IPS-18c (cell line): ENCODE measurements around the gene HSPA1A.
"Not testable (repeated sequence)": the region's sequence is repeated elsewhere in the genome, so short reads cannot be mapped to it uniquely, and the experiment has no call there.

Experiments used
- H3K4me3 ChIP-seq: 2 replicates; pipeline ENCODE4 v1.7.0; 2013; ENCODE audit warnings: low read depth, mild to moderate bottlenecking, low read length, moderate library complexity; ENCODE audit not compliant: insufficient read depth
- H3K9me3 ChIP-seq: one replicate; pipeline ENCODE4 v1.6.1; 2013; ENCODE audit warnings: mild to moderate bottlenecking, low read length, moderate library complexity; ENCODE audit not compliant: control insufficient read depth, insufficient read depth

The HSPA1A gene

GRCh38 chr6:31823592-31824196 is 8.4 kb downstream of the HSPA1A start:
- not testable (repeated sequence) for H3K9me3 ChIP-seq, H3K4me3 ChIP-seq

DNA sequence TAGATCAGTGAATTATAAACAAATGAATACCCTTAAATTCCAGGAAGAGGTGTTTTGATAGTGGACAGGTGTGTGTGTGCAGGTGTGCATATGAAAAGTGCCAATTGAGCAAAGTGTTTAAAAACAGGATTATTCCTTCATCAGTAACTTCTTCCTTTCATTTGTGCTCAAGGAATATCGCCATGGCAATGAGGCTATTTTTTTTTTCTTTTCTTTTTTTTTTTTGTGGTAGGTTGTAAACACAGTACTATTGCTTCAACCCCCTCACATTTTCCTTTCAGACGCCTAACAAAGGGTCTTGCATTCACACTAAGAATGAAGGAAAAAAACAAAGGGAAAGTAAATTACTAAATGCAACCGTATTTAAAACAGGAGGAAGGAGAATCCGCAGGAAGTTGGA is 10.2 kb downstream of the HSPA1A start:
- Histone ChIP-seq H3K9me3 (no peaks in the 10 kb centered on the region), H3K4me3 (no peak overlapping the region)

- Histone ChIP-seq H3K4me3 (peak overlapping the region; percentile 57), H3K9me3 (no peaks in the 10 kb centered on the region)
These were observed 11.5 kb downstream of the HSPA1A start for GRCh38 chr6:31826793-31827285.

DNA sequence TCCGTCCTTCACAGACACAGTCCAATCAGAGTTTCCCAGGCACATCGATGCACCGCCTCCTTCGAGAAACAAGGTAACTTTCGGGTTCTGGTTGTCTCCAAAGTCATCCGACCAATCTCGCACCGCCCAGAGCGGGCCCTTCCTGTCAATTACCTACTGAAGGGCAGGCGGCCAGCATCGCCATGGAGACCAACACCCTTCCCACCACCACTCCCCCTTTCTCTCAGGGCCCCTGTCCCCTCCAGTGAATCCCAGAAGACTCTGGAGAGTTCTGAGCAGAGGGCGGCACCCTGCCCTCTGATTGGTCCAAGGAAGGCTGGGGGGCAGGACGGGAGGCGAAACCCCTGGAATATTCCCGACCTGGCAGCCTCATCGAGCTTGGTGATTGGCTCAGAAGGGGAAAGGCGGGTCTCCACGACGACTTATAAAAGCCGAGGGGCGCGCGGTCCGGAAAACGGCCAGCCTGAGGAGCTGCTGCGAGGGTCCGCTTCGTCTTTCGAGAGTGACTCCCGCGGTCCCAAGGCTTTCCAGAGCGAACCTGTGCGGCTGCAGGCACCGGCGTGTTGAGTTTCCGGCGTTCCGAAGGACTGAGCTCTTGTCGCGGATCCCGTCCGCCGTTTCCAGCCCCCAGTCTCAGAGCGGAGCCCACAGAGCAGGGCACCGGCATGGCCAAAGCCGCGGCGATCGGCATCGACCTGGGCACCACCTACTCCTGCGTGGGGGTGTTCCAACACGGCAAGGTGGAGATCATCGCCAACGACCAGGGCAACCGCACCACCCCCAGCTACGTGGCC is 12.1 kb downstream of the HSPA1A start, which contains the start of gene HSPA1B:
TSS of gene HSPA1B (plus strand) at position 453 of the 794 bp plus-strand sequence. CDS start at position 666, 213 bp downstream.
- Histone ChIP-seq H3K9me3 (no peaks in the 10 kb centered on the region), H3K4me3 (peak within 1 kb of the TSS; percentile 77)

- peak overlapping the region; percentile 57 for H3K4me3 ChIP-seq
- no peaks in the 10 kb centered on the region for H3K9me3 ChIP-seq
These were observed 14.4 kb downstream of the HSPA1A start for GRCh38 chr6:31829633-31830283.

DNA sequence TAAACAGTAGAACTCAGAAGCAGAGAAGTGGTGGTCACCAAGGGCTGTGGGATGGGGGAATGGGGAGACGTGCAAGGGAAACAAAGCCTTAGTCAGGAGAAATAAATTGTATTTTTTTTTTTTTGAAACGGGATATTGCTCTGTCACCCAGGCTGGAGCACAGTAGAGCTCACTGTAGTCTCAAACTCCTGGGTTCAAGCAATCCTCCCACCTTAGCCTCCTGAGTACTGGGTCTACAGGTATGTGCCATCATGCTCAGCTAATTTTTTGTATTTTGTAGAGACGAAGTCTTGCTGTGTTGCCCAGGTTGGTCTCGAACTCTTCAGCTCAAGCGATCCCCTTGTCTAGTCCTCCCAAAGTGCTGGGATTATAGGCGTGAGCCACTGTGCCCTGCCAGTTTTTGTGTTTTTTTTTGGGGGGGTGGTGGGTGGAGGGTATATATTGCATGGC is 15.6 kb downstream of the HSPA1A start:
- peak overlapping the region; percentile 57 for H3K4me3 ChIP-seq
- peaks cover 4% of the 10 kb centered on the region for H3K9me3 ChIP-seq

- peaks cover 4% of the 10 kb centered on the region for H3K9me3 ChIP-seq
- no peak overlapping the region for H3K4me3 ChIP-seq
These were observed 16.2 kb downstream of the HSPA1A start for GRCh38 chr6:31831350-31832215.

DNA sequence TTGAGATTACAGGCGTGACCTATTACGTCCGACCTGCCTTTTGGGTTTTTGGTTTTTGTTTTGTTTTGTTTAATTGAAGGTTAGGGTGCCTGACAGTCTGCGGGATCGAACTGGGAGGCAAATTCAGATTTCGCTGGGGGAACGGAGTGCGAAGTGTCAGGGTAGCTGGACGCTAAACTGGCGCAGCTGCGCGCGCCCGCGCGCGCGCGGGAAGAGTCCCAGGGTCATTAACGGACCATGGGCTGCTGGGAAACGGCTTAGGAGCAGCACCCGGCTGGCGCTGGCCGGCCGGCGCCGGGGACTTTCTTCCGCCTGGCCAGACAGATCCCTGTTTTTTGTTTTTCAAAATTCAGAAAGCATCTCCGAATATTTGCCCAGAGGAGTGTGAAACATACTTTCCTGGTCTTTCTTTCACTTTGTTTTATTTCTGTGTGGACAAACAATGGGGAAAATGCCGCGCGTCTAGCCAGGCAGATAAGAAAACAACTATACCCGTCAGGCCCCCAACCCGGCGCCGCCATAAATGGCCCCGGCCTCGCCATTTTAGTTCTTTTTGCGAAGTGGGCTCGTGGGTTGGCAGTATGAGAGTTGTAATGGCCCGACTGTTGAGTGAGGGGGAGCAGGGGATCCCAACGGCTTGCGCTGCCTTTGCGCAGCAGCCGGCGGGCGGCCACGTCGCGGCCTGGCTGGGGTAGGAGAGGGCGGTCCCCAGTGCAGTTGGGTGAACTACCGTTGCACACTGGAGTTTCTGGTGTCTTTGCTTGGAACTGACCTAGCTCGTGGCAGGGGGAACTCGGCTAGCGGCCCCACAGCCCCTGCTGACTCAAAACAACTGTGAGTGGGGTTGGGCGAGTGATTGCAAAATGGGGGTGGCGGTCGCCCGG is 19.3 kb downstream of the HSPA1A start:
- peak overlapping the region; percentile 99 for H3K4me3 ChIP-seq

DNA sequence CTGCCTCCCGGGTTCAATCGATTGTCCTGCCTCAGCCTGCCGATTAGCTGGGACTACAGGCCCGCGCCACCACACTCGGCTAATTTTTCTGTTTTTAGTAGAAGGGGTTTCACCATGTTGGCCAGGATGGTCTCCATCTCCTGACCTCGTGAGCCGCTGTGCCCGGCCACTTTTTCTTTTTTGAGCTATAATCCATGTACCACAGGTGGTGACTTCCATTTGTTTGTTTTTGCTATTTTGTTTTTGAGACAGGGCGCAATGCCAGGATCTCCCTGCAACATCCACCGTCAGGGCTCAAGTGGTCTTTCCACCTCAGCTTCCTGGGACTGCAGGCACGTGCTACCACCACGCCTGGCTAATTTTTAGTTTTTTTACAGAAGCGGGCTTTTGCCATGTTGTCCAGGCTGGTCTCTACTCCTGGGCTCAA is 20.7 kb downstream of the HSPA1A start:
- H3K4me3 ChIP-seq = peak overlapping the region; percentile 99
- peaks cover 4% of the 10 kb centered on the region for H3K9me3 ChIP-seq

More for the DNA sequence above, 19.3 kb downstream of the HSPA1A start:
- H3K9me3 ChIP-seq = peaks cover 4% of the 10 kb centered on the region

GRCh38 chr6:31836474-31837368 is 21.4 kb downstream of the HSPA1A start:
- H3K4me3 ChIP-seq = peak overlapping the region; percentile 99
- H3K9me3 ChIP-seq = peaks cover 4% of the 10 kb centered on the region

- peak overlapping the region; percentile 99 for H3K4me3 ChIP-seq
- H3K9me3 ChIP-seq = peaks cover 4% of the 10 kb centered on the region
These were observed 22.2 kb downstream of the HSPA1A start for GRCh38 chr6:31837369-31838113.

- not testable (repeated sequence) for H3K9me3 ChIP-seq
- H3K4me3 ChIP-seq = peak overlapping the region; percentile 99; the same call in 1 of the 2 replicates
These were observed 22.8 kb downstream of the HSPA1A start for GRCh38 chr6:31838114-31838553.

GRCh38 chr6:31838968-31839367 is 23.6 kb downstream of the HSPA1A start:
- peaks cover 4% of the 10 kb centered on the region for H3K9me3 ChIP-seq
- H3K4me3 ChIP-seq = peak overlapping the region; percentile 2; the same call in 1 of the 2 replicates

DNA sequence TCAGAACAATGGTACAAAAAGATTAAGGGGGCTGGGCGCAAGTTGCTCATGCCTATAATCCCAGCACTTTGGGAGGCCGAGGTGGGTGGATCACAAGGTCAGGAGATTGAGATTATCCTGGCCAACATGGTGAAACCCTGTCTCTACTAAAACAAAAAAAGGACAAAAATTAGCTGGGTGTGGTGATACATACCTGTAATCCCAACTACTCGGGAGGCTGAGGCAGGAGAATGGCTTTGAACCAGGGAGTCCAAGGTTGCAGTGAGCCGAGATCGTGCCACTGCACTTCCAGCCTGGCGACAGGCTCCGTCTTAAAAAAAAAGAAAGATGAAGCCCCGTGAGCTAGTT is 24.4 kb downstream of the HSPA1A start:
- not testable (repeated sequence) for H3K9me3 ChIP-seq, H3K4me3 ChIP-seq
